GM12878 (cell line): ENCODE measurements around the gene SQSTM1. TPM values are rescaled to one million over a fixed set of nuclear protein-coding genes. Genes with fewer than 3 reads are reported as not detected.
A peak's percentile ranks its signal among the peaks of the same experiment; 100 is the strongest.

ENCODE experiments used
- ATAC-seq: fragments of 200-7000 bp; cut with Tn5 transposase; 3 replicates; pipeline ENCODE4 v1.9.1; 2020; ENCODE audit warnings: mild to moderate bottlenecking, moderate library complexity
- BruUV-seq: library from RNA; stranded (reverse); fragments of 400-500 nt; replicated peaks from 2 replicates; lab custom pipeline; 2021; lab: Mats Ljungman, UMichigan
- CTCF ChIA-PET: fragments of 300-600 bp; sonication (Branson Sonifier 250); formaldehyde crosslinking; extraction: SDS; loops from one replicate; lab custom pipeline; 2021; ENCODE audit warnings: inconsistent platforms; lab: Yijun Ruan, JAX
- POLR2A ChIA-PET: fragments of 350-600 bp; formaldehyde crosslinking; extraction: SDS; loops from one replicate; lab custom pipeline; 2021; ENCODE audit warnings: inconsistent platforms; lab: Charles Lee
- RAD21 ChIA-PET: fragments of 300-600 bp; sonication (Branson Sonifier 250); formaldehyde crosslinking; loops from one replicate; lab custom pipeline; 2023; ENCODE audit warnings: antibody characterized with exemption; ENCODE audit not compliant: unreplicated experiment; lab: Charles Lee
- SMC1A ChIA-PET: fragments of 300-600 bp; sonication (Branson Sonifier 250); formaldehyde crosslinking; loops from one replicate; lab custom pipeline; 2023; ENCODE audit not compliant: unreplicated experiment, uncharacterized antibody; lab: Charles Lee
- DNase-seq: peaks from one replicate; pipeline ENCODE4 v3.0.0-alpha.2; 2011; ENCODE audit warnings: low read depth, low spot score
- FAIRE-seq: peaks from 3 replicates; lab custom pipeline; 2011; peaks lifted over from hg19 to GRCh38; lab: Jason Lieb, UNC
- H2AFZ ChIP-seq: 2 replicates; pipeline ENCODE4 v1.6.0; 2011; ENCODE audit warnings: low read depth, low read length, control low read depth; ENCODE audit not compliant: control insufficient read depth
- H3K27ac ChIP-seq: 2 replicates; pipeline ENCODE4 v1.5.1; 2011; ENCODE audit warnings: control low read depth; ENCODE audit not compliant: control insufficient read depth, insufficient read depth
- H3K27me3 ChIP-seq, 2 experiments: replicated peaks in 1 of 2; 2 replicates each; pipeline versions ENCODE4 v1.6.0 to v1.6.1; 2011; ENCODE audit warnings: low read length in 1 of 2; ENCODE audit not compliant: control insufficient read depth in 2 of 2, insufficient read depth in 2 of 2
- H3K36me3 ChIP-seq, 2 experiments: 2 replicates each; pipeline ENCODE4 v1.5.1; 2011; ENCODE audit warnings: low read length in 1 of 2; ENCODE audit not compliant: control insufficient read depth in 2 of 2, insufficient read depth in 2 of 2
- H3K4me1 ChIP-seq: 2 replicates; pipeline ENCODE4 v1.6.1; 2011; ENCODE audit warnings: mild to moderate bottlenecking, low read length, moderate library complexity, mixed read lengths; ENCODE audit not compliant: control insufficient read depth, insufficient read depth
- H3K4me2 ChIP-seq: 2 replicates; pipeline ENCODE4 v1.6.0; 2011; ENCODE audit warnings: control low read depth; ENCODE audit not compliant: control insufficient read depth, insufficient read depth
- H3K4me3 ChIP-seq: fragments of 200-600 bp; sonication (generic); 2 replicates; pipeline ENCODE4 v1.5.1; 2016
- H3K79me2 ChIP-seq: 2 replicates; pipeline ENCODE4 v1.6.0; 2011; ENCODE audit warnings: low read length; ENCODE audit not compliant: control insufficient read depth, insufficient read depth
- H3K9ac ChIP-seq: 2 replicates; pipeline ENCODE4 v1.8.0; 2011; ENCODE audit warnings: low read length, control low read depth, mixed read lengths; ENCODE audit not compliant: control insufficient read depth, insufficient read depth
- H3K9me3 ChIP-seq: replicated peaks from 3 replicates; pipeline ENCODE4 v1.5.1; 2011; ENCODE audit warnings: mild to moderate bottlenecking, low read length; ENCODE audit not compliant: control insufficient read depth, insufficient read depth
- H4K20me1 ChIP-seq: 2 replicates; pipeline ENCODE4 v1.6.0; 2011; ENCODE audit not compliant: control insufficient read depth, insufficient read depth
- POLR2A ChIP-seq: IDR thresholded peaks from 2 replicates; pipeline ENCODE4 v1.6.1; 2011; ENCODE audit warnings: low read depth, mild to moderate bottlenecking, low read length
- POLR2AphosphoS2 ChIP-seq: IDR thresholded peaks from 2 replicates; pipeline ENCODE4 v1.6.1; 2011; ENCODE audit warnings: low read depth, mild to moderate bottlenecking, low read length, improper control_type of control experiment, moderate library complexity
- POLR2AphosphoS5 ChIP-seq: IDR thresholded peaks from 2 replicates; pipeline ENCODE4 v1.6.1; 2011; ENCODE audit warnings: mild to moderate bottlenecking, low read length, inconsistent platforms
- RCOR1 ChIP-seq: conservative IDR thresholded peaks from 2 replicates; pipeline ENCODE4 v1.6.1; 2012; ENCODE audit warnings: low read depth, low read length, improper control_type of control experiment
- RELB ChIP-seq: fragments of 450-650 bp; IDR thresholded peaks from 2 replicates; pipeline ENCODE4 v1.6.1; 2017; ENCODE audit warnings: low read depth, mild to moderate bottlenecking, moderate library complexity
- SMARCA5 ChIP-seq: fragments of 450-650 bp; IDR thresholded peaks from 2 replicates; pipeline ENCODE4 v1.6.1; 2017; ENCODE audit warnings: mild to moderate bottlenecking
- WRNIP1 ChIP-seq: IDR thresholded peaks from 2 replicates; pipeline ENCODE4 v1.6.1; 2011; ENCODE audit warnings: low read depth, low read length, improper control_type of control experiment, borderline replicate concordance
- ZNF207 ChIP-seq: fragments of 450-650 bp; IDR thresholded peaks from 2 replicates; pipeline ENCODE4 v1.6.1; 2014; ENCODE audit warnings: antibody characterized with exemption, mild to moderate bottlenecking, borderline replicate concordance
- WGBS: methylation state at CpG from one replicate; pipeline ENCODE4 v1.1.6; 2016; ENCODE audit warnings: low lambda C conversion rate; ENCODE audit not compliant: insufficient replicate concordance, insufficient coverage; ENCODE audit errors: missing lambda C conversion rate; 5-methylcytosine and 5-hydroxymethylcytosine counted together
- in situ Hi-C: fragments of 300-500 bp; cut with MboI; formaldehyde crosslinking; loops from 9 replicates; pipeline ENCODE4 v1.14.3; 2018; ENCODE audit warnings: mixed read lengths
- intact Hi-C: fragments of 100-400 bp; cut with micrococcal nuclease; formaldehyde crosslinking; loops from one replicate; pipeline ENCODE4 v1.14.2; 2022; ENCODE audit not compliant: unreplicated experiment
- polyA plus RNA-seq, 11 experiments: library from polyadenylated mRNA; depleted of rRNA in 4 of 11; unstranded in 6 of 11; stranded (reverse) in 5 of 11; fragments of >200 nt; fragmentation: Nextera tagmentation in 4 of 11; fragmentation: Illumina TruSeq in 1 of 11; extraction: Ambion mirVana in 4 of 11; extraction: Trizol in 1 of 11; gene quantifications; 1 replicate in 1 of 11; 2 replicates in 10 of 11; pipeline versions ENCODE4 v1.2.1 to v1.2.3, GENCODE V29; 2011 to 2016; ENCODE audit warnings: inconsistent platforms in 2 of 11, missing spikeins in 2 of 11, low read depth in 1 of 11
- total RNA-seq, 4 experiments: library from RNA; depleted of rRNA in 3 of 4; stranded (reverse); fragments of >200 nt in 3 of 4; fragmentation: Illumina TruSeq in 1 of 4; extraction: Trizol in 1 of 4; gene quantifications; 2 replicates each; pipeline versions ENCODE4 v1.2.1 to v1.2.3, GENCODE V29; 2013 to 2021
- TF ChIP-seq, protein P1 (sequence below): IDR thresholded peaks from 2 replicates; pipeline ENCODE4 v1.6.1; 2012; ENCODE audit warnings: low read depth, low read length, improper control_type of control experiment

SQSTM1 gene
- total and polyA plus RNA-seq, 10 of the 15 experiments (the other 5 are each of a cell fraction or from before 2014, with no cell fraction given) = 6.3 to 138 (median 62.1) TPM

DNA sequence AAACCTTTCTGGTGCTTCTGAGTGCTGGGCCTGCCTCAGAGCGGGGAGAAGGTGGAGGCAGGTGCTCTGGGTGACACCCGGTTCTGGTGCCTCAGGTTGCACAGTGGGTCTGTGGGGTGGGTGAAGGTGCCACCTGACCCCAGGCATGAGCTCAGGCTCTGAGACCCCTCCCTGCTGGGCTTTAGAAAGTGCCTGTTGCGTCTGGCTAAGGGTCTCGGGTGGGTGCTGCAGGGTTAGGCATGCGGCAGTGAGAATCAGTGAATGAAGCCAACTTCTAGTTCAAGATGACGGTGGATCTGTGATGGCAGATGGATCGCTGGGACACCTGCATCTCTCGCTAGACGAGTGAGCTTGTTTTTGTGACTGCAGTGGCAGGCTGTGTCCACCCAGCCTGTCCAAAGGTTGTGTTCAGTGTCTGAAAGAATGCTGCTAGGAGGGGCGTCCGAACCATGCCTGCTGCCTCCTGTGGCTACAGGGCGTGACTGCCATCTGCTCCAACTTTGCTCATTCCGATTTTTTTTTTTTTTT is 5.0 kb downstream of the SQSTM1 start:
- no peaks in the 10 kb centered on the region for H3K27me3 ChIP-seq
- WGBS = 93% methylated on average over 13 of the region's 13 CpGs
- H3K9me3 ChIP-seq = no peaks in the 10 kb centered on the region
- H3K9ac ChIP-seq = no peak overlapping the region
- in situ Hi-C loops = no loop called here
- BruUV-seq = no TSS peak
- ChIA-PET CTCF (interaction anchor here (0.8 kb wide), 1 partner anchor 21 kb away, joined by 3 read pairs; no protein-coding TSS in a partner anchor), RAD21 (no interaction called here), POLR2A (interaction anchor here (1.2 kb wide), 1 partner anchor 63 kb away, joined by 5 read pairs; no protein-coding TSS in a partner anchor), SMC1A (no interaction called here)
- intact Hi-C loops = no loop called here
- FAIRE-seq = no peak
- H3K4me1 ChIP-seq = peaks cover 11% of the 10 kb centered on the region
- no peak for DNase-seq
- no peak overlapping the region for H3K4me3 ChIP-seq
- H3K27ac ChIP-seq = no peak overlapping the region
- peaks cover 25% of the 10 kb centered on the region for H3K79me2 ChIP-seq
- TF ChIP-seq WRNIP1 (no peak), SMARCA5 (no peak), RCOR1 (no peak), RELB (no peak), POLR2A (peak; percentile 54), ZNF207 (no peak), POLR2AphosphoS2 (peak; percentile 31; the same call in 1 of the 2 replicates), POLR2AphosphoS5 (peak; percentile 37; the same call in 1 of the 2 replicates)
- TF ChIP-seq, protein P1, sequence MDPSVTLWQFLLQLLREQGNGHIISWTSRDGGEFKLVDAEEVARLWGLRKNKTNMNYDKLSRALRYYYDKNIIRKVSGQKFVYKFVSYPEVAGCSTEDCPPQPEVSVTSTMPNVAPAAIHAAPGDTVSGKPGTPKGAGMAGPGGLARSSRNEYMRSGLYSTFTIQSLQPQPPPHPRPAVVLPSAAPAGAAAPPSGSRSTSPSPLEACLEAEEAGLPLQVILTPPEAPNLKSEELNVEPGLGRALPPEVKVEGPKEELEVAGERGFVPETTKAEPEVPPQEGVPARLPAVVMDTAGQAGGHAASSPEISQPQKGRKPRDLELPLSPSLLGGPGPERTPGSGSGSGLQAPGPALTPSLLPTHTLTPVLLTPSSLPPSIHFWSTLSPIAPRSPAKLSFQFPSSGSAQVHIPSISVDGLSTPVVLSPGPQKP = no peak
- H3K4me2 ChIP-seq = no peak overlapping the region
- ATAC-seq = no peak
- H3K36me3 ChIP-seq = peaks cover 23 to 36% of the 10 kb centered on the region in 2 experiments
- no peak overlapping the region for H2AFZ ChIP-seq
- peaks cover 17% of the 10 kb centered on the region for H4K20me1 ChIP-seq
